Esophagus muscularis mucosa (tissue), 4 donors: Measurements from ENCODE around the gene ZNF621. TPM values are rescaled to one million over a fixed set of nuclear protein-coding genes. Genes with fewer than 3 reads are reported as not detected.

Experiments used
- DNase-seq: peaks from one replicate; pipeline ENCODE4 v3.0.0-alpha.2; 2017; ENCODE audit errors: extremely low spot score
- H3K27ac ChIP-seq, 4 donors: fragments of 200-600 bp; sonication (generic); replicated peaks in 1 of 4; 1 replicate in 3 of 4; 2 replicates in 1 of 4; pipeline ENCODE4 v1.5.1; 2016 to 2019; ENCODE audit warnings: mild to moderate bottlenecking in 1 of 4
- H3K27me3 ChIP-seq, 4 donors: fragments of 200-600 bp; sonication (generic); one replicate each; pipeline versions ENCODE4 v1.5.1 to v1.6.0; 2016 to 2019
- H3K36me3 ChIP-seq, 4 donors: fragments of 200-600 bp; sonication (generic); one replicate each; pipeline ENCODE4 v1.5.1; 2016 to 2019
- H3K4me1 ChIP-seq, 4 donors: fragments of 200-600 bp; sonication (generic); one replicate each; pipeline ENCODE4 v1.5.1; 2016 to 2019
- H3K4me3 ChIP-seq, 4 donors: fragments of 200-600 bp; sonication (generic); 1 replicate in 2 of 4; 2 replicates in 2 of 4; pipeline ENCODE4 v1.5.1; 2016 to 2019; ENCODE audit warnings: mild to moderate bottlenecking in 4 of 4, moderate library complexity in 1 of 4
- H3K9me3 ChIP-seq, 4 donors: fragments of 200-600 bp; sonication (generic); 1 replicate in 3 of 4; 2 replicates in 1 of 4; pipeline ENCODE4 v1.5.1; 2016 to 2019
- EP300 ChIP-seq: sonication (generic); formaldehyde crosslinking; IDR thresholded peaks from one replicate; pipeline ENCODE4 v1.6.1; 2017; ENCODE audit warnings: antibody characterized with exemption
- POLR2A ChIP-seq: fragments of 450-650 bp; IDR thresholded peaks from one replicate; pipeline ENCODE4 v1.6.1; 2017; ENCODE audit warnings: antibody characterized with exemption, moderate library complexity, mild to moderate bottlenecking, low read depth
- POLR2AphosphoS5 ChIP-seq, 2 donors: sonication (generic); formaldehyde crosslinking; IDR thresholded peaks; one replicate each; pipeline ENCODE4 v1.6.1; 2017; ENCODE audit warnings: antibody characterized with exemption in 2 of 2
- WGBS: methylation state at CpG from one replicate; pipeline ENCODE4 v1.1.5; 2018; 5-methylcytosine and 5-hydroxymethylcytosine counted together
- intact Hi-C: fragments of 100-400 bp; cut with DNase I; formaldehyde crosslinking; loops from one replicate; pipeline ENCODE4 v1.15.1; 2023
- total RNA-seq, 4 donors: library from RNA; depleted of rRNA; stranded (reverse); fragments of >200 nt; gene quantifications; one replicate each; pipeline versions ENCODE4 v1.1.0 to v1.2.1, GENCODE V29; 2016
- TF ChIP-seq, protein P1 (sequence below), 3 experiments: fragments of 200-600 bp in 2 of 3; fragments of 450-650 bp in 1 of 3; sonication (generic) in 2 of 3; IDR thresholded peaks; one replicate each; pipeline ENCODE4 v1.5.1; 2017 to 2019; ENCODE audit warnings: antibody characterized with exemption in 3 of 3, mild to moderate bottlenecking in 2 of 3, moderate library complexity in 1 of 3

ZNF621 gene
- total RNA-seq, 4 donors from 2014 or later: 12.9 to 22.8 (median 16.8) TPM

DNA sequence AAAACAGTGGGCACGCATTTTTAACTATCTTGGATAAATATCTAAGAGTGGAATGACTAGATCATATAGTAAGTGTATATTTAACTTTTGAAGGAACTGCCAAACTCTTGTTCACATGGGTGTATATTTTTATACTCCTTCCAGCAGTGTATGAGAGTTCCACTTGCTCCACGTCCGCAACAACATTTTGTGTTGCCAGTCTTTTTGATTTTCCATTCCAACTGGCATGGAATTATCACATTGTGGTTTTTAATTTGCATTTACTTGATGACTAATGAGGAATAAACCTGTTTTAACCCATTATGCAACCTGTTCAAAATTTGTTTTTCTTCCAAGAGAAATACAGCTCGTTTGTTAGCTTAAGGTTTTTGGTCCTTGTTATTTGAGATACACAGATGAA, 51.6 kb downstream of the ZNF621 start:
- no peak overlapping the region for H3K4me3 ChIP-seq
- H3K36me3 ChIP-seq: no peaks in the 10 kb centered on the region
- no peak for DNase-seq
- TF ChIP-seq POLR2AphosphoS5 (IDR thresholded peaks at IDR 0.05) (no peak), EP300 (no peak), POLR2A (no peak)
- TF ChIP-seq, protein P1, sequence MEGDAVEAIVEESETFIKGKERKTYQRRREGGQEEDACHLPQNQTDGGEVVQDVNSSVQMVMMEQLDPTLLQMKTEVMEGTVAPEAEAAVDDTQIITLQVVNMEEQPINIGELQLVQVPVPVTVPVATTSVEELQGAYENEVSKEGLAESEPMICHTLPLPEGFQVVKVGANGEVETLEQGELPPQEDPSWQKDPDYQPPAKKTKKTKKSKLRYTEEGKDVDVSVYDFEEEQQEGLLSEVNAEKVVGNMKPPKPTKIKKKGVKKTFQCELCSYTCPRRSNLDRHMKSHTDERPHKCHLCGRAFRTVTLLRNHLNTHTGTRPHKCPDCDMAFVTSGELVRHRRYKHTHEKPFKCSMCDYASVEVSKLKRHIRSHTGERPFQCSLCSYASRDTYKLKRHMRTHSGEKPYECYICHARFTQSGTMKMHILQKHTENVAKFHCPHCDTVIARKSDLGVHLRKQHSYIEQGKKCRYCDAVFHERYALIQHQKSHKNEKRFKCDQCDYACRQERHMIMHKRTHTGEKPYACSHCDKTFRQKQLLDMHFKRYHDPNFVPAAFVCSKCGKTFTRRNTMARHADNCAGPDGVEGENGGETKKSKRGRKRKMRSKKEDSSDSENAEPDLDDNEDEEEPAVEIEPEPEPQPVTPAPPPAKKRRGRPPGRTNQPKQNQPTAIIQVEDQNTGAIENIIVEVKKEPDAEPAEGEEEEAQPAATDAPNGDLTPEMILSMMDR (IDR thresholded peaks at IDR 0.05): no peak
- WGBS: 71% methylated on average over 4 of the region's 4 CpGs
- H3K4me1 ChIP-seq: peaks cover 0 to 6% (median 0%) of the 10 kb centered on the region in 4 donors
- H3K27me3 ChIP-seq: no peaks in the 10 kb centered on the region
- H3K9me3 ChIP-seq: no peaks in the 10 kb centered on the region
- intact Hi-C loops: no loop called here
- H3K27ac ChIP-seq: no peak overlapping the region

DNA sequence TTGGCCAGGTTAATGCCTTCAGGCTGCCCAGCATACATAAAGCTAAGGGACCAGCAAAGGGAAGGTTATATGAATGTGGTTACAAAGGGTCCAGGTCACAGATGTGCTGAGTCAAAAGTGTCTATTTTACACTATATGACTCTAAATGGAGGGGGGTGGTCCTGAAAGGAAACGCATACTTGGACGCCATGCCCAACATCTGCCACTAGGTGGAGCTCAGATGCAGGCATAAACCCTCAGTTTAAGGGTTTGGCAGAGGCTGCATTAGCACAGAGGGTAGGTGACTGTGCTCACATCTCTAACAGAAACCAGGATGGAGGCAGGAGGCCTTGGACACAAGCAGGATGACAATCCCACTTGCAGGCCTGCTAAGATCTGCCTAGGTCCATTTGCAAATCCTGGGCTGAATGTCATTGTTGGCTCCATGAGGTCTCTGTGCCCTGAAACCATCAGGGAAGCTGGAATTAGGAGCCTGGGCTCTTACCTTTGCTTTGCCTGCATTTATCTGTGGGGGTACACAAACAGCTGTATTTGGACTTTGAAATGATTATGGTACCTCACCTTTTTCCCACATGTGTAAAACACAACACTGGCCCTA, 55.8 kb downstream of the ZNF621 start:
- no peak for DNase-seq
- Histone ChIP-seq H3K36me3 (no peaks in the 10 kb centered on the region), H3K9me3 (no peaks in the 10 kb centered on the region), H3K27ac (no peak overlapping the region), H3K27me3 (no peaks in the 10 kb centered on the region), H3K4me3 (no peak overlapping the region), H3K4me1 (peaks cover 10 to 26% (median 15%) of the 10 kb centered on the region in 4 donors)
- WGBS: 0% methylated on average over 2 of the region's 2 CpGs
- intact Hi-C loops: loop anchor here (5.0 to 10.0 kb wide), 4 partner anchors 253 to 1137 kb away; no protein-coding TSS in a partner anchor
- TF ChIP-seq EP300: no peak
- TF ChIP-seq, protein P1 (IDR thresholded peaks at IDR 0.05): peak; percentile 82 to 94 (median 92)
- TF ChIP-seq POLR2AphosphoS5 (IDR thresholded peaks at IDR 0.05): no peak
- TF ChIP-seq POLR2A: no peak

DNA sequence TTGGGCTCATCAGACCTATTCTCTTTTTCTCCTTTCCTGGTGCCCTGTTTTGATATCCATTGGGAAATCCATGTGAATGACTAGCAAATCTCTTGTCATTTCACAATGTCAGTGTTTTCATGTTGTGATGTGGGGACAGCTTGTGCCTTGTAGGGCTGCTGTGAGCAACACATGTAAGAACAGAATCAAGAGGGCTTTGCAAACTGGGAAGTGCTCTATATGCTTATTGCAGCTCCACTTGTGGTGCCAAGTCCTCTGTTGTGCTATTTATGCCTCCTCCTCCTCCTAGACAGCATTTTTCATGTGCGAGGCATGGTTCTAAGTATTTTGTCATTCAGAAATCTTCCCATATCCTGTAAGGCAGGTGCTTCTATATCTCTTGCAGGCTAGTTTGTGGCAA, 56.4 kb downstream of the ZNF621 start:
- DNase-seq: no peak
- H3K27ac ChIP-seq: no peak overlapping the region
- H3K9me3 ChIP-seq: no peaks in the 10 kb centered on the region
- no peak overlapping the region for H3K4me3 ChIP-seq
- 90% methylated on average over 1 of the region's 1 CpG for WGBS
- peaks cover 11 to 26% (median 15%) of the 10 kb centered on the region in 4 donors for H3K4me1 ChIP-seq
- TF ChIP-seq, protein P1 (IDR thresholded peaks at IDR 0.05): no peak
- TF ChIP-seq EP300 (no peak), POLR2AphosphoS5 (IDR thresholded peaks at IDR 0.05) (no peak), POLR2A (no peak)
- no peaks in the 10 kb centered on the region for H3K27me3 ChIP-seq
- intact Hi-C loops: loop anchor here (5.0 to 10.0 kb wide), 4 partner anchors 254 to 1136 kb away; no protein-coding TSS in a partner anchor
- H3K36me3 ChIP-seq: no peaks in the 10 kb centered on the region

DNA sequence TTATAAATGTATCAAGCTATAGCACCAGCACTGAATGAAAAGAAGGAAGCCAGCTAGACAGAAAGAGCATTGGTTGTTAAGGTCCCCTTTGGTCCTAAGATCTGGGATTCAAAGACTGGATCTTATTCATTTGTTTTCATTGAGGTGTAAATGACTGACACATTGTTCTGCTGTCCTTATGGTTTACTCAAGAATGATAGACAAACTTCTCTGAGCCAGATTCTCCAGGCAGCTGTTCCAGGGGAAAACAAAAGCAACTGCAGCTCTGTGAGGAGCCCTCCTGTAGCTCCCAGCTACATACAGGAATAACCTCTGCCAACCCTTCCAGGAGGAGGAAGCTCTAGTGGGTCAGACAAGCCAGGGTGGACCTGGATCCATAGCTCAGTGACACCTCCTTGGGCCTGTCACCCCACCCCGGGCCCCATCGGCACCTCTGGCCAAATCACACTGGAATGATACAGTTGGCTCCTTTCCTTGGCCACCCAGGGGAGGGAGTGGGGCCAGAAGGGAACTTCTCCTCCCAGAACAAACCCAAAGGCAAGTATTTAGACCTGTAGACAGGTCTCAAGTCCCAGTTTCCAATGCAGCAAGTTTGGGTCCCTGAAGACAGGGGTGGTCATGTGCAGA, 57.8 kb downstream of the ZNF621 start:
- WGBS: 54% methylated on average over 2 of the region's 2 CpGs
- Histone ChIP-seq H3K4me1 (peaks cover 11 to 26% (median 15%) of the 10 kb centered on the region in 4 donors), H3K4me3 (no peak overlapping the region), H3K9me3 (no peaks in the 10 kb centered on the region), H3K27ac (no peak overlapping the region), H3K27me3 (no peaks in the 10 kb centered on the region), H3K36me3 (no peaks in the 10 kb centered on the region)
- intact Hi-C loops: loop anchor here (5.0 to 10.0 kb wide), 4 partner anchors 255 to 1135 kb away; no protein-coding TSS in a partner anchor
- no peak for TF ChIP-seq POLR2AphosphoS5 (IDR thresholded peaks at IDR 0.05)
- no peak for TF ChIP-seq POLR2A
- DNase-seq: no peak

DNA sequence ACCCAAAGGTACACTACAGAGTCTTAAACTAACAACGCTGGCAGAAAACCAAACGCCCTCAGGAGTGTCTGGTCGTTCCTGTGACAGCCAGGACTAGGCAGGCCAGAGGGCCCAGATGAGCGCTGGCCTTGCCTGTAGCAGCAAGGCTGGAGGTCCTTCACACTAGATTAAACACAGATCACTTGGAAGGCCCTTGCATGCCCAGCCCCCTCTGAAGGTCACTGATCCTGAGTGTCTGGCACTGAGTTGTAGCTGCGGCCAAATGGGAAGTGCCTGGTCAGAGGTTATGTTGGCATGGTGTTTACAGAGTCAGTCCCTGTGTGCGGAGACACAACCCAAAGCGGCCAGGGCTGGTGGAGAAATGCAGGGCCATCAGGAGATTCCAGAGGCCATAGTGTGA, 58.9 kb downstream of the ZNF621 start:
- intact Hi-C loops: loop anchor here (2.0 to 10.0 kb wide), 5 partner anchors 256 to 1297 kb away; no protein-coding TSS in a partner anchor
- peak; percentile 62 for DNase-seq
- H3K27me3 ChIP-seq: no peaks in the 10 kb centered on the region
- no peaks in the 10 kb centered on the region for H3K36me3 ChIP-seq
- no peaks in the 10 kb centered on the region for H3K9me3 ChIP-seq
- H3K27ac ChIP-seq: no peak overlapping the region
- 94% methylated on average over 7 of the region's 7 CpGs for WGBS
- H3K4me3 ChIP-seq: no peak overlapping the region
- peaks cover 11 to 26% (median 15%) of the 10 kb centered on the region in 4 donors for H3K4me1 ChIP-seq
- no peak for TF ChIP-seq EP300
- TF ChIP-seq POLR2AphosphoS5 (IDR thresholded peaks at IDR 0.05): no peak
- no peak for TF ChIP-seq POLR2A
- TF ChIP-seq, protein P1 (IDR thresholded peaks at IDR 0.05): no peak
